Hematopoietic multipotent progenitor cell (in vitro differentiated cells): ENCODE results near the gene CCDC80. TPM values are rescaled to one million over a fixed set of nuclear protein-coding genes. Genes with fewer than 3 reads are reported as not detected.

Experiments used
- DNase-seq, 3 donors: peaks; one replicate each; pipeline ENCODE4 v3.0.0-alpha.2; 2011 to 2015; ENCODE audit warnings: low read depth in 2 of 3, low spot score in 2 of 3
- total RNA-seq: library from RNA; depleted of rRNA; stranded (reverse); fragments of >200 nt; gene quantifications from one replicate; pipeline ENCODE4 v1.2.3, GENCODE V29; 2012

Gene CCDC80
- total RNA-seq, 1 donor, result under 0.01 TPM

DNA sequence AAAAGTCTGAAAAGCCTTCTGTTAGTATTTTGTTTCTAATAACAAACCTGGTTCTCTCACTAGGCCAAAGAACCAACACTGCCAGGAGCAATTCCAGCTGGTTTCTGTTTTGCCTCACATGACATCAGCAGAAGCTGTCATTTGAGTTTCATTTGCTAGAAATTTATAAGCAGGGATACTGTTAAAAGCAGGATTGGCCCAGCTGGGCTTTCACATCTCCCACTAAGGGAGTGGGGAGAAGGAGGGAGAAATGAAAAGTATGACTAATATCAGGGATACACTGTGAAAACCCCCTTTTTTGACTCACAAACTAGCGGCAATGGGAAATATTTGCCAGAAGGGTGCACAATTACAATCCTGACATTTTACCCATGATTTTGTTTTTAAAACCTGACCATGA, 5.3 kb downstream of the CCDC80 start:
- no peak for DNase-seq

DNA sequence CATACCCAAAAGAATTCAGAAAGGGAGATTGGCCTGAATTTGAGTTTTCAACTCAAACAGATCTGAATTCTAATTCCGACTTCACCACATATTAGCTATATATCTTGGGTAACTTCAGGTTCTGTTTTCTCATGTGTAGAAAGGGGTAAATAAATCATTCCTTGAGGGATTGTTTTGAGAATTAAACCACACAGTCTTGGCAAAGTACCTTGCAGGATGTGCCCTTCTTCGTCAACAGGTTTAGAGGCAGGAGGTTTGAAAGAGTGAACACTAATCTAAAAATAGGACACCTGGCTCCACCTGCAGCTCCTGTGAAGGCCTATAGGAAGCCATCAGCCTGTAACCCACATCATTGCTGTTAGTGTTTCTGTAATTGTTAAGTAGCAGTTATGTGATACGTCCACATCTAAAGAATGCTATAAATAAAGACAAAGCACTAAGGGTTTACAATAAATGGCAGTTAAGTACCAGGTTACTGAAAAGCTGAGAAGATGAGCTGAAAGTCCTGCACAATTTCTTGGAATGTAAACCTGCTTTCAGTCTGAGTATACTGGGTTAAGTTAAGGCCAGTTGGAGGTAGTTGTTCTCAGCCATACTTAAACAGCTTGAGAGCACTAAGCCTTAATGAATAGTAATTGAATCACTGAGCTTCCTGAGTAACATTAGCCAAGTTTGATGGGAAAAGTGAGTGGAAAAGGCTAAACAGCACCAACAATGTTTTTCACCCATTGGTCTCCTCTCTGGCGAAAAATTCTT, 6.0 kb downstream of the CCDC80 start:
- DNase-seq, result no peak

DNA sequence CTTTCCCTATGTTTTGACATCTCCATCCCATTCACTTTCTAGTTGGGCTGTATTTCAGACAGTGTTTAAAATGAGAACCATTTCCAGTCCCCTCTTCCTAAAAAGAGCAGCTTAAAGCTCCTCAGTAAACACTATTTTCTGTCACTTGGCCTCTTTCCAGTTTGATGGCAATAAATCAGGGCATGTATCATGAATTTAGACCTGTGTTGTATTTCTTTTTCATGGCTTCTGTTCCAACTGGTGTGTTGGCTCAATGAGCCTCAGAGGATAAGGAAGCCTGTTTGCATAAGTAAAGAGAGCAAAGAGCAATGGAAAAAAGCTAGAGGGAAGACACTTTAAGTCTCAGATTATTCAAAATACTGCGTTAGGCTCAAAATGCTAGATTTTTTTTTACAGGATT, 7.2 kb downstream of the CCDC80 start:
- DNase-seq, result no peak

DNA sequence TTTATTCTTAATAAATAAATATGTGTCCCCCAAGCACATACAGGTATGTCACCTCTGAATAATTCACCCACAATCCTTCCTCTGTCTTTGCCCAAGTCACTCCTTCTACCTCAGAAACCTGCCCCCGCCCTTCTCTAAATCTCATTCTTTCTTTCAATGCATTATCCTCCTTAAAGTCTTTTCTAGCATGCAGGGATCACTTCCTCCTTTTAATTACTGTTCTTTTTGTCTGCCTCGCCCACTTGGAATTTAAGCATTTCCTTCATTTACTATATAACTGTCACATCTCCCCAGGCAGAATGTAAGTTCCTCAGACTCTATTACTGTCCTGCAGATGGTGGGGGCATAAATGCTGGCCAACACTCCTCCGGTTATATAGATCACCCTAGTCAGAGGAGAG, 7.8 kb downstream of the CCDC80 start:
- DNase-seq, result no peak

DNA sequence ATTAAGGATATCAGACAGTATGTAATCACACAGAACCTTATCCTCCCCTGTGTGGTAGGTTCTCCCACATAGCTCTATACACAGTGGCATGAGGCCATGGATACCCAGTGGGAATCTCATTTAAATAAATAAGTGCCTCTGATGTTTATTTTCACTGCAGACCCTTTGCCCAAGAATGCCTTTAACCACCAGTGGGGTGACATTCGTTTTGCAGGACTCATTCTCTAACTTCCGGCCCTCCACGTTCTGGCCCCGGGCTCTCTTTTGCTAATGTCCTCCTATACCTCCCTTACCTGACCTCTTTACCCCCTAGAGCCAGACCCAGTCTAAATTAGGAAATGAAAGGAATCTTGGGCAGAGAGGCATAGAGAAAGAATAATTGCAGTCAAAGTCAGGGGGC, 8.3 kb downstream of the CCDC80 start:
- no peak for DNase-seq

DNA sequence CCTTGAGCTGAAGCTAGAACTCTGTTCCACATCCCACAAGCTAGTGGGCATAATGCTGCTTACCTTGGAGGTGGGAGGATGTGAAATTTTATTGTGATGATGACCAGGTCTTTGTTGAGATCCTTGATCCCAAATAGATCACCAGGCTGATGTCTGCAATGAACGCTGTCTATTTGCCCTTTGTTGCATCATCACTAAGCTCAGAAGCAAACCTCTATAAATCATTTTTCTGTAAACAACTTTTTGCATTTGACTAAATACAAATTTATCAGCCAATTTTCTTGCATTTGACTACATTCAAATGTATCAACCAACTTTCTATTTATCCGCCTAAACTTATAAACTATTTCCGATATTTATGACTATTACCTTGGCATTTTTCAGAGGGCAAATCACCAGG, 9.7 kb downstream of the CCDC80 start:
- no peak for DNase-seq

DNA sequence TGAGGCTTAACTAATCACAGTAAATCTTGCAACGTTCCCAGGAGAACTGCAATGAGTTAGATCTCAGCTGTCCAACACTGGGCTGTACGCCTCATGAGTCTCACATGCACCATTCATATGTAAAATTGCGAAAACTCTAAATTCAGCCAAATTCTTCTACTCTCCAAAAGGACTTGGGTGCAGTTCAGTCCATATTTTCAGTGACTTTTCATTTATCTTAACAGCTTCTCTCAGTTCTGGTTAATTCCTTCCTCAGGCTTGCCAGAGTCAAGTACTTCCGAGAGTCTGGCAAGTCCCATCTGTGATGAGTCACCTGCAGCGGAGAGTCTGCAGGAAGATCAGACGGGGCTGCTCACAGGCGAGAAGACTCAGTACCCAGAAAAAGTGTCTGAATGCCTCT, 11.5 kb downstream of the CCDC80 start:
- peak in 2 of 3 donors; percentile 32 to 39 for DNase-seq

DNA sequence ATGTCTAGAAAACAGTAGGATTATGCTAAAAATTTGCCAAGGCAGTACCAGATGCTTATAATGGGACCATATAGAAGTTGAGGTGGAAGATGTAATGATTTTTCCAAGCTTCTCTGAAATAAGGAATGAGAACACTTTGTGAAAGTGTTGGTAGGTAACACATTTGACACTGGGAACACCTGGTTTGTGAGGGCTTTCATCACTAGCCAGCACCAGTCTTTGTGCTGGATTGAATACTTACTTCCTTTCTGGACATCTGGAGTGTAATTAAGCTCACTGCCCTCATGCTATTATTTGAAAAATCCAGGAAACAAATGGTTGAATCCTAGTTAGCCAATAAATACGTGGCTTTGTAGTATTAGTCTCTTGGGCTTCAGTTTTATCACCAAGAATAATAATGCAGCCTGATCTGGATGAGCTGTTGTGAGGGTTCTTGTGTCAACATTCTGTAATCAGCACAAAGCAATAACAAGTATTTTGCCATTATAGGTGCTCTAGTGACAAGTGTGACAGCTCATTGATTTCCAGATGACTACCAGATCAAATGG, 12.9 kb downstream of the CCDC80 start:
- no peak for DNase-seq

DNA sequence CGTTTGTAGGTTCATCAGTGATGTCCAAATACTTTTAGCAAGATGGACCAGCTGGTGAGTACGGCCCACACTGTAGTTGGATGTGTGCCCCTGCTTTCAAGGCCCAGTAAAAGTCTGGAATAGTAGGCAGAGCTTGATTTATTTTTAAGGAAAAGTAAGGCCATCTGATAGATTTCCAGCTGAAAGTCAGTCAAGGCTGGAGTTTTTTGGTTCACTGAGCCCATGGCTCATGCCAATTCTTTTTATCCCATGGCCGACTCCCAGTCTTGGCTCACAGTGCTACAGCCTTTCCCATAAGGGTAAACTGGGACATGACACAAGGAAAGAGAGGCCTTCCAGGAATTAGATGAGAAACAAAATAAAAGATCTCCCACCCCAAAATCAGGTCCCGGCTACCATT, 13.5 kb downstream of the CCDC80 start:
- DNase-seq, result no peak

DNA sequence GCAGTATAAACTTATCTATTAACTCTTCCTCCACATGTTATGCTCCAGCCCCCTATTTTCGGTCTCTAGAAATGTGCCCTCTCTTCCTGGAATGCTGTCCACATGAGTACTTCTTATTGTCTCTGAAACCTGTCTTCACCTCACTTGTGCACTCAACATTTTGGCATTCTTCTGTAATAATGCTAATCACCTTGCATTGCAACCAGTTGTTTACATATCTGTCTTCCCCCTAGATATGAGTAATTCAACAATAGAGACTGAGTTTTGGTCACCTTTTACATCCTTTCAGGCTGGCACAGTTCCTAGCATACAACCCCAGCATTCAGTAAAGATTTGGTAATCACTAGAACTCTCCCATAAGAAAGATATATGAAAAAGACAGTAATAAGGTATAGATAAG, 17.2 kb downstream of the CCDC80 start:
- no peak for DNase-seq

DNA sequence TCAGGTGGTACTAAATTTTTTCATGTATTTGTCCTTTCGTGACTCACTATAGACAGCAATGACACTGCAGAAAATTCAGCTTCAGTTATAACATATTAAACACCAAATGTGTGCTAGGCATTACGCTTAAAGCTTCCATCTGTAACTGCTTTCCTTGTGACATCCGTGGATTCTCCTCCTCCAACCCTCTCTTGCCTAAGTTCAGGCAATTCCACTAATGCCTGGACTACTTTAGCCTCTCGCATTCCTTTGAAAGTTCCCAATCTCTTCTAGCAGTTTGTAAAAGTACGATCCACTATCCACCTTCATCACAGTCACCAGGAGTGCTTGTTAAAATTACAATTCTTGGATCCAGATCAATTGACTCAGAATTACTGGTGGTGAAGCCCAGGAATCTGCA, 17.7 kb downstream of the CCDC80 start:
- DNase-seq, result no peak

DNA sequence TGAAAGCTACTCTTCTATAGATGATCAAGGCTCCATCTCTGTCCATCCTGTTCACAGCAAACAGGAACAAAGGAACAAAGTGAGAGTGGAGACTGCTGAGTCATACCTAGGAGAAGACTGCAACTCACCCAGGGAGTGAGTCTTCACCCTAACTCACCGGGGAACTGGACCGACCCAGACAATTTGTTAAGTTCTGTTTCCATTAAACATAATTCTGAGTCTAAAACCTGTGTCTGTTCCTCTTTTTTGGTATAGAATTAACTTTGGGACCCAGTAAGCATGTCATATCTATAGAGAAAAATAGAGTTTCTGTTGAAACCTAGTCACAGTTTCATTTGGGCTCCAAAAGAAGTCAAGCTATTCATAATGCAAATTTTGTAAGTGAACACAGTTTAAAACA, 21.6 kb downstream of the CCDC80 start:
- DNase-seq, result no peak

DNA sequence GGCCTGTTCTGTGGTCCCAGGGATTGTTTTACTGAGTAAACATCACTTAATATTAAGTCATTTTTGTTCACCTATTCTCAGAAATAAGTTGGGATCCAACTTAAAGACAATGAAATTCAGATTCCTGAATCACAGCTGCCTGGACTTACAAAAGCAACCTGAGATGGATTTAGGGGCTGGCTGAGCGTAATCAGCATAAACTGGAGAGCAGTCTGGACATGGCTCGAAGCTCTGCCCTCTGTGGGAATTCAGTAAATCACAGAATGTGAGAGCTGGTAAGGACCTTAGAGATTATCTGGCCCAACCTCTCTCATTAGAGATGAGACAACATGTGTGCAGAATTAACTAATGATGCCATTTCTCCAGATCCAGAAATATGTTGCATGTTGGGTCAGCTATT, 23.7 kb downstream of the CCDC80 start:
- no peak for DNase-seq

DNA sequence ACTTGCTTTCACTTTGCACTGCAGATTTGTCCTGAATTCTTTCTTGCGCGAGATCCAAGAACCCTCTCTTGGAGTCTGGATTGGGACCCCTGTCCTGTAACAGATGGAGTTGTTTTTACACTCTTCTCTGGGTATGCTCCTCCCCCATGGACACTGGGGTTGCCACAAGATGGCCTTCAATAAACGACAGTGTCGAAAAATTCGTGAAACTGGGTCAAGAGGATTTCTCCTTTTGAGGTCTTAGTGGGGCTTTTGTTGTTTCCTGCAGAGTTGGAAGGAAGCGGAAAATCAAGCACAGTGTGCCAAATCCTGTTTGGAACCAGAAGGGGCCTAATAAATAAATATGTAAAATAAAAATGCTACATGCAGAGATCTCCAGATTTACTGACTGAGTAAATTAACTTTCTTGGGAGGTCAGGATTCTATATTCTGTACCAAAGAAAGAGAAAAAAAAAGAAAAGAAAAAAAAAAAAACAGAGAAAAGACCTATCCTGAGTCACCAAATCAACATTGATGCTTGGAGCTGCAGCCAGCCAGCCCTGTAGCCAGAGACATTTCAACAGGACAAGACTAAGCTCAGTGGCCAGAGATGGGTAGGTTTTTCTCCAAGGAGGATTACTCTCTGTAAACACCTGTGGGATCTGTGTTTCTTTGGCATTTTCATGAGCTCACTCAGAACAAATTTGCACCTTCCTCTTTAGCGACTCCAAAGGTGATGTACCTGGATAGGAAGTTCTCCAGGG, 24.8 kb downstream of the CCDC80 start:
- DNase-seq, result no peak

DNA sequence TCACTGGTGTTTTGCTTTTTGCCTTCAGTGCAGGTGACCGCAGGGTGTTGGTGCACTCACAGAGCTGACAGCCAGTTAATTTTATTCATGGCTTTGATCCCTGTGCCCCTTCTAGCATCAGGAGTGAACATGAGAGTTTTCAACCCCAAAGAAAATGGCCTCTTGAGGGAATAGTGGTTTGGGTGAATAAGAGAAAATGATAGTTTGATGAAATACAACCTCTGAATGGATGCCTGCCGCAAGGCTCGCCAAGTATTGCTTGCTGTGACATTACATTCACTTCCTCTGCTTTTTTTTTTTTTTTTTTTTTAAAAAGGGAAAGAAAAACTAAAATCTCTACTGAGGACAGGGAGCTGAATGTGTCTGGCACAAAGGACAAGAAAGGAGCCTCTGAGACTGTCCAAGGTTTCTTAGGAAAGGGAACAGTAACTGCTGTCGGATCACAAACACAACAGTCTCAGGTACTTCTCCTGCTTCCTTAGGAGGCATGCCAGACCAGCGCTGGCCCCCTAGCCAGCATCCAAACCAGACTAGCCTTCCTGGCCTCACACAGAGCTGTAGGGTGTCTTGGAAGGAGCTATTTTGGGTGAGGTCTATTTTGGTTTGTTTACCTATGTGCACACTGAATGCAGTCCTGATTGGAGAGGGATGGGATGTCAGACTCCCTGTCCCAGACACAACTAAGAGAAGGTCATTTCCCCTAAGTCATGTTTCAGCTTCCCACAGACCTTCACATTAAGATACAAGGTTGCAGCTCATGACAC, 29.0 kb downstream of the CCDC80 start:
- DNase-seq, result peak in 1 of 3 donors; percentile 41

DNA sequence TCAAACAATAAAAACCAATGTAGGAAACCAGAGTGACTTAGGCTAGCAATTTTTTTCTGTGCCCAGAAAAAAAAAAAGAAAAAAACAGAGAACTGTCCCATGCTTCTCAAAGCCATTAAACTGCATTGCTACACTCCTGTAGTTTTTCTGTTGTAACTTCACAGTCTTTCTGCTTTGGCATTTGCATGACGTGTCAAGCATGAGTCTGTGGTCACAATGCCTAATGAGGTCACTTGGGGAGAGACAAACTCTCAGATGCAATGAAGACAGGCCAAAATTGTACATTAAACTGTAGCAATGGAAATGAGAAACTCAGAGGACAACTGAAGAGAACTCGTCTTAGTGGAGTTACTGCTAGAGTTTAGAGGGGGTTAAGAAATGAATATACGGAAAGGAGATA, 30.8 kb downstream of the CCDC80 start:
- DNase-seq, result no peak

DNA sequence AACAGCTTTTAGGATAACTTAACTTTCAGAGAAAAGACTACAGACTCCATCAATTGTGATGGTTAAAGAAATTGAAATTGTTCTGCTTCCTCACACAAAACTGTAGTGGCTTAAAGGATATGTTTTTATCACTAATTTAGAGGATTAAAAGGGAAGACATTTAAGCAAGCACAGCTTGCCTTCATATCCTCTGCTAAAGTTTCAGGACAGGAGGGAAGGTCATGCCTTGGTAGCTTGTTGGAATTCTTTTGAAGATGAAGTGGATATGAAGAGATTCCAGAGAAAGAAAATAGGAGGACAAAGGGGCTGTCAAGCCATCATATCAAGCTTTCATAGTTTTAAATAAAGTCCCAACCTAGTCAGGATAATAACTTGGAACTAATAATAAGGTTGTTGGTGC, 33.1 kb downstream of the CCDC80 start:
- DNase-seq, result no peak

DNA sequence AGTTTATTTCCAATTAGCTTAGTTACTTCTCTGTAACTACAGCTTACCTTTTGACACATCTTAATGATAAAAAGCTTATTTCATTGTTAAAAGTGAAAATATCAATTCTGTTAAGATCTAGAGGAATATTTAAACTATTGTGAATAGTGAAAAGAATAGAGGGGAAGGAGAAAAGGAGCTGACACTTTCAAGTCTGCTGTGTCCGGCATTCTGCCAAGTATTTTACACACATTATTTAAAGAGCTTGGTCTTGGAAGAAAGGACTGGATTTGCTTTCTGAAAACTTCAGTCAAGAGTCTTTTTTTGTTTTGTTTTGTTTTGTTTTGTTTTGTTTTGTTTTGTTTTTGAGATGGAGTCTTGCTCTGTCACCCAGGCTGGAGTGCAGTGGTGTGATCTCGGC, 34.8 kb downstream of the CCDC80 start:
- no peak for DNase-seq

DNA sequence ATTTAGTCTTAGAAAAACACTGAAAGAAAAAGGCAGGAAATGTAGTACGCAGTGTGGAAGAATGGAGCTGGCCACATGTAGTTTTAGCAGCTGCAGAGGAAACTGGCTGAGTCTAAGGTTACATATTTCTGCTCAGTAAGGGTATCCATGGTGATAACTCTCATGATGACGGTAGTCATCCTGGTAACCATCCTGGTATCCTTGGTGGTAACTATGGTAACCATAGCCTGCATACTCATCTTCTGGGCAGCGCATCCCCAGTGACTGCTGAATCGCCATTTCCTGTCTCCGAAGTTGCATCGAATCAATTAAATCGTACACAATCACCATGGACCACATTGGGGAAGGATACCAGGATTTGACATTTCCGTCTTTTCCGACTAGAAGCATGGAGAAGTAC, 35.7 kb downstream of the CCDC80 start:
- DNase-seq, result peak in 2 of 3 donors; percentile 34 to 76

DNA sequence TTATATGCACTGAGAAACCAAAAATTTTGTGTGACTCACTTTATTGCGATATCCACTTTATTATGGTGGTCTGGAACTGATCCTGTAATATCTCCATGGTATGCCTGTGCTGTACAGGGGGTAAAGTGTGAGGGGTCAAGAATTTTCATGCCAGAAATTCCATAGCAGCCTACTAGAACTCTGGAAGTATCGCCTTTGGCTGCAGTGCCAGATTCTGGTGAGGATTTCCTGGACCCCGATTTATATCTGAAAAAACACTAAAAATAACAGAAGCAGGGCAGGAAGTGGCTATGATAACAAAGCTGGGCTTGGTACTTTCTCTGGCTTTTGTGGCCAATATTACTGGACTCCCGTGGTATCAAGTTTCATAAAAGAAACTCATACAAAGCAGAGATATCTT, 36.4 kb downstream of the CCDC80 start:
- peak in 2 of 3 donors; percentile 18 to 43 for DNase-seq

DNA sequence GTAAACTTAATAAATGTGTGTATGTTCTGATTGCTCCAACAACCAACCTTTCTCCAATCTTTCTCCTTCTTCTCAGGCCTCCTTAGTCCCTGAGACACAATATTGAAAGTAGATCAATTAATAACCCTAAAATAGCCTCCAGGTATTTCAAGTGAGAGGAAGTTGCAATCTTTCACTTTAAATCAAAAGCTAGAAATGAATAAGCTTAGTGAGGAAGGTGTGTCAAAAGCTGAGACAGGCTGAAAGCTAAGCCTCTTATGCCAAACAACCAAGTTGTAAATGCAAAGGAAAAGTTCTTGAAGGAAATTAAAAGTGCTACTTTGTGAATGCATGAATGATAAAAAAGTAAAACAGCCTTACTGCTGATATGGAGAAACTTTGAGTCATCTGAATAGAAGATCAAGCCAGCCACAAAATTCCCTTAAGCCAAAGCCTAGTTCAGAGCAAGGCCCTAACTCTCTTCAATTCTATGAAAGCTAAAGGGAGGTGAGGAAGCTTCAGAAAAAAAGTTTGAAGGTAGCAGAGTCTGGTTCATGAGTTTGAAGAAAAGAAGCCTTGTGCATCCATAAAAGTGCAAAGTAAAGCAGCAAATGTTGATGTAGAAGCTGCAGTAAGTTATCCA, 38.6 kb downstream of the CCDC80 start:
- no peak for DNase-seq
